H1 (cell line): ENCODE data around the gene TRPM1. TPM values are rescaled to one million over a fixed set of nuclear protein-coding genes. Genes with fewer than 3 reads are reported as not detected.

Source experiments
- RFX5 ChIP-seq: IDR thresholded peaks from 2 replicates; pipeline ENCODE4 v1.6.1; 2011; ENCODE audit warnings: low read depth, low read length, improper control_type of control experiment, borderline replicate concordance
- RNF2 ChIP-seq: fragments of 200-900, 300-1000 bp; sonication (generic); IDR thresholded peaks from 2 replicates; pipeline ENCODE4 v1.7.1; 2016; ENCODE audit warnings: borderline replicate concordance, low read depth, mild to moderate bottlenecking, antibody characterized with exemption, low read length; ENCODE audit not compliant: poor library complexity, severe bottlenecking; ENCODE audit errors: missing control alignments
- SUZ12 ChIP-seq: fragments of 200-600 bp; sonication (generic); IDR thresholded peaks from 2 replicates; pipeline ENCODE4 v1.6.1; 2012; ENCODE audit warnings: mild to moderate bottlenecking, inconsistent platforms, low read length, moderate library complexity, mixed read lengths
- polyA plus RNA-seq, 7 experiments: library from polyadenylated mRNA; depleted of rRNA in 3 of 7; stranded (reverse) in 5 of 7; unstranded in 2 of 7; fragments of >200 nt in 5 of 7; fragments of 200-250 nt in 2 of 7; gene quantifications; 1 replicate in 5 of 7; 2 replicates in 1 of 7; 4 replicates in 1 of 7; pipeline versions ENCODE4 v1.2.1 to v1.2.3, GENCODE V29; 2011 to 2013; ENCODE audit warnings: missing spikeins in 2 of 7, mixed read lengths in 2 of 7
- total RNA-seq: library from RNA; stranded (reverse); fragmentation: NEBNext Ultra II Directional; extraction: Animal tissue kit (Norgen Biotek cat#: 25700); gene quantifications from 2 replicates; pipeline ENCODE4 v1.2.1, GENCODE V29; 2021

Gene TRPM1
- total and polyA plus RNA-seq, 2 of the 8 experiments (the other 6 are each of a cell fraction or from before 2014, with no cell fraction given), result 0.05 TPM; not detected in 1

GRCh38 chr15:31025996-31026395 is 75.5 kb downstream of the TRPM1 start (continued):
- TF ChIP-seq RFX5 (no peak), RNF2 (no peak), SUZ12 (no peak)
